Endothelial cell of umbilical vein (primary cell): Measurements from ENCODE around the gene KIF2C. TPM values are rescaled to one million over a fixed set of nuclear protein-coding genes. Genes with fewer than 3 reads are reported as not detected.
A peak's percentile ranks its signal among the peaks of the same experiment; 100 is the strongest.

Experiments used
- Bru-seq: library from RNA; stranded (reverse); fragments of 400-500 nt; gene quantifications from one replicate; lab custom pipeline; 2021; lab: Mats Ljungman, UMichigan
- BruChase-seq, 2 experiments: library from RNA; stranded (reverse); fragments of 400-500 nt; gene quantifications; one replicate each; lab custom pipeline; 2021; lab: Mats Ljungman, UMichigan
- BruUV-seq: library from RNA; stranded (reverse); fragments of 400-500 nt; replicated peaks from 2 replicates; lab custom pipeline; 2021; lab: Mats Ljungman, UMichigan
- CTCF ChIA-PET: fragments of 300-600, 350-600 bp; sonication (Branson Sonifier 250); formaldehyde crosslinking; loops from one replicate; lab custom pipeline; 2021; ENCODE audit warnings: antibody characterized with exemption, inconsistent platforms; lab: Charles Lee
- POLR2A ChIA-PET: fragments of 300-600, 350-600 bp; sonication (Branson Sonifier 250); formaldehyde crosslinking; loops from one replicate; lab custom pipeline; 2021; ENCODE audit warnings: antibody characterized with exemption, inconsistent platforms; lab: Charles Lee
- DNase-seq: peaks from one replicate; pipeline ENCODE4 v3.0.0-alpha.2; 2011; ENCODE audit warnings: low read depth, low spot score
- FAIRE-seq: peaks from 2 replicates; lab custom pipeline; 2011; peaks lifted over from hg19 to GRCh38; lab: Jason Lieb, UNC
- H2AFZ ChIP-seq: 2 replicates; pipeline ENCODE4 v1.6.0; 2012; ENCODE audit warnings: low read depth, low read length, control low read depth, inconsistent platforms
- H3K27ac ChIP-seq: 2 replicates; pipeline ENCODE4 v1.5.1; 2011; ENCODE audit warnings: low read depth, mild to moderate bottlenecking, control low read depth, low read length, moderate library complexity; ENCODE audit not compliant: insufficient read depth
- H3K27me3 ChIP-seq, 2 experiments: 2 replicates each; pipeline versions ENCODE4 v1.6.0 to v1.6.1; 2011; ENCODE audit warnings: low read length in 2 of 2, mixed read lengths in 1 of 2; ENCODE audit not compliant: control insufficient read depth in 2 of 2, insufficient read depth in 2 of 2
- H3K36me3 ChIP-seq, 2 experiments: 2 replicates in 1 of 2; 3 replicates in 1 of 2; pipeline ENCODE4 v1.5.1; 2011; ENCODE audit warnings: low read length in 2 of 2, mild to moderate bottlenecking in 1 of 2, moderate library complexity in 1 of 2; ENCODE audit not compliant: control insufficient read depth in 2 of 2, insufficient read depth in 2 of 2; ENCODE audit errors: extremely low read depth in 1 of 2
- H3K4me1 ChIP-seq: 3 replicates; pipeline ENCODE4 v1.5.1; 2011; ENCODE audit warnings: mild to moderate bottlenecking, low read length; ENCODE audit not compliant: control insufficient read depth, insufficient read depth; ENCODE audit errors: extremely low read depth
- H3K4me2 ChIP-seq: 2 replicates; pipeline ENCODE4 v1.6.1; 2011; ENCODE audit warnings: low read length, control low read depth, mixed read lengths; ENCODE audit not compliant: insufficient read depth
- H3K4me3 ChIP-seq, 3 experiments: fragments of 200-600 bp in 1 of 3; sonication (generic), shearing (Covaris generic) in 1 of 3; replicated peaks in 1 of 3; 2 replicates each; pipeline ENCODE4 v1.5.1; 2011 to 2016; ENCODE audit warnings: control low read depth in 3 of 3, low read length in 3 of 3, mild to moderate bottlenecking in 2 of 3, inconsistent platforms in 1 of 3, low read depth in 1 of 3, moderate library complexity in 1 of 3; ENCODE audit not compliant: insufficient read depth in 1 of 3
- H3K79me2 ChIP-seq: 2 replicates; pipeline ENCODE4 v1.6.0; 2012; ENCODE audit warnings: low read length, inconsistent platforms; ENCODE audit not compliant: control insufficient read depth, insufficient read depth
- H3K9ac ChIP-seq: replicated peaks from 2 replicates; pipeline ENCODE3; 2011; ENCODE audit warnings: low read length, control low read depth; ENCODE audit not compliant: insufficient read depth; ENCODE audit errors: extremely low read depth
- H3K9me1 ChIP-seq: replicated peaks from 3 replicates; pipeline ENCODE4 v1.6.0; 2011; ENCODE audit warnings: mild to moderate bottlenecking, low read length; ENCODE audit not compliant: control insufficient read depth, insufficient read depth; ENCODE audit errors: extremely low read depth
- H3K9me3 ChIP-seq: replicated peaks from 2 replicates; pipeline ENCODE4 v1.5.1; 2012; ENCODE audit warnings: low read length, inconsistent platforms; ENCODE audit not compliant: control insufficient read depth, insufficient read depth
- H4K20me1 ChIP-seq: replicated peaks from 2 replicates; pipeline ENCODE3; 2011; ENCODE audit warnings: mild to moderate bottlenecking, low read length; ENCODE audit not compliant: control insufficient read depth, insufficient read depth; ENCODE audit errors: extremely low read depth
- CTCF ChIP-seq, 2 donors: IDR thresholded peaks; 1 replicate in 1 of 2; 2 replicates in 1 of 2; pipeline ENCODE4 v1.5.1; 2011; ENCODE audit warnings: low read length in 2 of 2, mild to moderate bottlenecking in 2 of 2, moderate library complexity in 2 of 2, control low read depth in 1 of 2, inconsistent platforms in 1 of 2, low read depth in 1 of 2; ENCODE audit not compliant: insufficient read depth in 1 of 2; ENCODE audit errors: extremely low read depth in 1 of 2
- FOS ChIP-seq: IDR thresholded peaks from 2 replicates; pipeline ENCODE4 v1.6.1; 2011; ENCODE audit warnings: mild to moderate bottlenecking, low read length, moderate library complexity, borderline replicate concordance; ENCODE audit not compliant: insufficient read depth
- GATA2 ChIP-seq: IDR thresholded peaks from 2 replicates; pipeline ENCODE4 v1.7.0; 2011; ENCODE audit warnings: low read depth, mild to moderate bottlenecking, moderate library complexity, mixed read lengths, low read length; ENCODE audit not compliant: insufficient read length, insufficient read depth
- JUN ChIP-seq: IDR thresholded peaks from 2 replicates; pipeline ENCODE4 v1.6.1; 2011; ENCODE audit warnings: borderline replicate concordance, low read depth; ENCODE audit not compliant: insufficient read length, insufficient read depth
- MAX ChIP-seq: IDR thresholded peaks from 2 replicates; pipeline ENCODE4 v1.6.1; 2011; ENCODE audit not compliant: insufficient read depth, insufficient read length
- POLR2A ChIP-seq: IDR thresholded peaks from 2 replicates; pipeline ENCODE4 v1.6.1; 2012; ENCODE audit warnings: low read depth, mild to moderate bottlenecking, control low read depth, low read length
- POLR2AphosphoS5 ChIP-seq: IDR thresholded peaks from 2 replicates; pipeline ENCODE4 v1.6.1; 2012; ENCODE audit warnings: low read depth, mild to moderate bottlenecking, control low read depth, low read length, moderate library complexity; ENCODE audit not compliant: insufficient read depth
- dilution Hi-C: fragments of 300-500 bp; cut with MboI; formaldehyde crosslinking; loops from one replicate; pipeline ENCODE4 v1.15.0; 2019; ENCODE audit warnings: low sequenced_read_pairs; ENCODE audit not compliant: extremely low pct_ligation_motif_present
- intact Hi-C: fragments of 100-400 bp; cut with micrococcal nuclease; formaldehyde crosslinking; loops from one replicate; pipeline ENCODE4 v1.10.0; 2022
- long read RNA-seq: library from polyadenylated mRNA; stranded (forward); transcript quantifications from one replicate; pipeline ENCODE4 v2.0.0, GENCODE V29; 2021
- polyA minus RNA-seq, 3 experiments: library from RNA; depleted of rRNA, polyadenylated mRNA; stranded (reverse); fragments of >200 nt; gene quantifications; 1 replicate in 1 of 3; 2 replicates in 2 of 3; pipeline ENCODE4 v1.2.3, GENCODE V29; 2011
- polyA plus RNA-seq, 4 experiments: library from polyadenylated mRNA; depleted of rRNA in 3 of 4; stranded (reverse) in 3 of 4; unstranded in 1 of 4; fragments of >200 nt; gene quantifications; 2 replicates each; pipeline versions ENCODE4 v1.2.1 to v1.2.3, GENCODE V29; 2011 to 2012; ENCODE audit warnings: missing spikeins in 1 of 4
- total RNA-seq: library from RNA; stranded (reverse); gene quantifications from 2 replicates; pipeline ENCODE4 v1.2.3, GENCODE V29; 2021

Gene KIF2C
- total RNA-seq (44.3 and 53.7 TPM in 2 replicates), polyA plus RNA-seq (20.7 and 27.1 TPM in 2 replicates), polyA minus RNA-seq (29.5 and 34.5 TPM in 2 replicates), Bru-seq, nascent RNA (percentile 64 among the genes with signal in this experiment), BruChase-seq, experiment 1, labeled RNA remaining after a 6-hour chase (percentile 82 among the genes with signal in this experiment), BruChase-seq, experiment 2, labeled RNA remaining after a 2-hour chase (percentile 77 among the genes with signal in this experiment)
- 34.6 and 38.3 TPM in 2 replicates for polyA plus RNA-seq (2011; cell fraction: cytosol; rRNA removed)
- polyA plus RNA-seq (2011; cell fraction: nucleus; rRNA removed), result 62.1 and 84.1 TPM in 2 replicates
- 12.8 and 33.8 TPM in 2 replicates for polyA plus RNA-seq (2012)
- 54.4 TPM for polyA minus RNA-seq (2011; cell fraction: cytosol; rRNA and poly(A)+ RNA removed)
- 13.9 and 23.8 TPM in 2 replicates for polyA minus RNA-seq (2011; cell fraction: nucleus; rRNA and poly(A)+ RNA removed)
- long read RNA-seq, transcript KIF2C-202 (21 exons, 2,879 nt), result major isoform, 84 of 359 reads
- long read RNA-seq, partial matches to known transcripts, result 14 of 359 reads
- long read RNA-seq, other reads (novel, unspliced or antisense), result 261 of 359 reads

- Histone ChIP-seq H3K9me3 (no peaks in the 10 kb centered on the region), H3K4me1 (peaks cover 14% of the 10 kb centered on the region), H3K27me3 (peaks cover 0 to 4% of the 10 kb centered on the region in 2 experiments), H3K4me3 (peak within 1 kb of the TSS; percentile 55 to 84 (median 63)), H4K20me1 (no peaks in the 10 kb centered on the region), H3K9me1 (no peaks in the 10 kb centered on the region), H3K4me2 (peak within 1 kb of the TSS; percentile 87), H3K36me3 (no peaks in the 10 kb centered on the region), H3K27ac (peak within 1 kb of the TSS; percentile 54), H2AFZ (peak within 1 kb of the TSS; percentile 85), H3K79me2 (peaks cover 38% of the 10 kb centered on the region), H3K9ac (peak within 1 kb of the TSS; percentile 61)
- intact Hi-C loops, result loop anchor here (1.0 kb wide), 2 partner anchors 8 to 36 kb away; partner anchors contain the start of genes RNU5D-1 and RPS8
- peak; percentile 97 for FAIRE-seq
- TF ChIP-seq POLR2A, result peak; percentile 98
- peak; percentile 83 for TF ChIP-seq POLR2AphosphoS5
- no peak for TF ChIP-seq GATA2
- no peak for TF ChIP-seq CTCF (IDR thresholded peaks at IDR 0.05; ENCODE audit: extremely low read depth in 1 of 2, insufficient read depth in 1 of 2, low read depth in 1 of 2, low read length in 2 of 2)
- no peak for TF ChIP-seq JUN
- peak; percentile 38 for TF ChIP-seq MAX
- no peak for TF ChIP-seq FOS
- CTCF ChIA-PET, result interaction anchor here (4.5 kb wide), 1 partner anchor 10 kb away, joined by 21 read pairs; the partner anchor contains the start of gene RNU5D-1
- BruUV-seq, result TSS peak; percentile 99
- dilution Hi-C loops, result no loop called here
- POLR2A ChIA-PET, result interaction anchor here (1.0 kb wide), 1 partner anchor 9 kb away, joined by 3 read pairs; the partner anchor contains the start of gene RNU5D-1
- DNase-seq, result peak; percentile 98
These were observed at the start of gene KIF2C for GRCh38 chr1:44739307-44740178. Gene KIF2C (plus strand): TSS chr1:44739837. CDS start chr1:44739933, 96 bp downstream.
